Lung (tissue), 12 donors: ENCODE results near the gene TK2. TPM values are rescaled to one million over a fixed set of nuclear protein-coding genes. Genes with fewer than 3 reads are reported as not detected.

Experiments
- ATAC-seq: fragments of 200-7000 bp; cut with Tn5 transposase; one replicate; pipeline ENCODE4 v1.9.1; 2020; ENCODE audit warnings: moderate number of reproducible peaks; ENCODE audit not compliant: insufficient read depth, low FRiP score
- DNase-seq, 3 donors: peaks; one replicate each; pipeline ENCODE4 v3.0.0-alpha.2; 2013 to 2017
- H3K27ac ChIP-seq, 2 donors: one replicate each; pipeline ENCODE4 v1.5.1; 2013; ENCODE audit warnings: mild to moderate bottlenecking in 2 of 2, moderate library complexity in 2 of 2, control low read depth in 1 of 2, inconsistent platforms in 1 of 2, low read depth in 1 of 2, low read length in 1 of 2
- H3K27me3 ChIP-seq, 3 donors: one replicate each; pipeline ENCODE4 v1.5.1; 2013; ENCODE audit warnings: low read length in 2 of 3; ENCODE audit not compliant: control insufficient read depth in 3 of 3, insufficient read depth in 3 of 3
- H3K36me3 ChIP-seq, 4 donors: one replicate each; pipeline ENCODE4 v1.5.1; 2013; ENCODE audit warnings: low read length in 4 of 4, mild to moderate bottlenecking in 1 of 4, moderate library complexity in 1 of 4; ENCODE audit not compliant: control insufficient read depth in 4 of 4, insufficient read depth in 4 of 4
- H3K4me1 ChIP-seq, 5 donors: one replicate each; pipeline ENCODE4 v1.5.1; 2013; ENCODE audit warnings: low read length in 5 of 5, mild to moderate bottlenecking in 2 of 5, moderate library complexity in 1 of 5; ENCODE audit not compliant: control insufficient read depth in 5 of 5, insufficient read depth in 5 of 5
- H3K4me3 ChIP-seq: one replicate; pipeline ENCODE4 v1.5.1; 2013; ENCODE audit warnings: mild to moderate bottlenecking, control low read depth, moderate library complexity
- H3K9ac ChIP-seq, 2 donors: one replicate each; pipeline ENCODE4 v1.5.1; 2013; ENCODE audit warnings: low read length in 2 of 2, control low read depth in 1 of 2; ENCODE audit not compliant: insufficient read depth in 1 of 2
- H3K9me3 ChIP-seq, 4 donors: one replicate each; pipeline ENCODE4 v1.5.1; 2013; ENCODE audit warnings: low read length in 3 of 4, mild to moderate bottlenecking in 1 of 4, moderate library complexity in 1 of 4; ENCODE audit not compliant: control insufficient read depth in 4 of 4, insufficient read depth in 3 of 4
- WGBS, 2 donors: extraction: QIAGEN DNeasy Blood & Tissue Kit; methylation state at CpG; one replicate each; pipeline ENCODE4 v1.1.7; 2013; 5-methylcytosine and 5-hydroxymethylcytosine counted together
- polyA plus RNA-seq, 2 donors: library from polyadenylated mRNA; stranded (reverse); fragments of 200-250 nt; gene quantifications; one replicate each; pipeline ENCODE4 v1.2.1, GENCODE V29; 2013
- total RNA-seq, 2 donors: library from RNA; depleted of rRNA in 1 of 2; stranded (reverse); fragments of >200 nt in 1 of 2; gene quantifications; one replicate each; pipeline ENCODE4 v1.2.1, GENCODE V29; 2014 to 2021
- TF ChIP-seq, protein P1 (sequence below): IDR thresholded peaks from 2 replicates; pipeline ENCODE4 v1.5.1; 2012; ENCODE audit warnings: mild to moderate bottlenecking; ENCODE audit errors: control extremely low read depth, extremely low read depth
- donor health status: control.
- donor health status: control.
- donor health status: Bipolar disorder and iron deficiency.
- donor health status: healthy.
- donor health status: DM: yes; HTN: yes; CAD: no.

Gene TK2
- total and polyA plus RNA-seq, 4 donors, result 13.1 to 37.7 (median 25.0) TPM

DNA sequence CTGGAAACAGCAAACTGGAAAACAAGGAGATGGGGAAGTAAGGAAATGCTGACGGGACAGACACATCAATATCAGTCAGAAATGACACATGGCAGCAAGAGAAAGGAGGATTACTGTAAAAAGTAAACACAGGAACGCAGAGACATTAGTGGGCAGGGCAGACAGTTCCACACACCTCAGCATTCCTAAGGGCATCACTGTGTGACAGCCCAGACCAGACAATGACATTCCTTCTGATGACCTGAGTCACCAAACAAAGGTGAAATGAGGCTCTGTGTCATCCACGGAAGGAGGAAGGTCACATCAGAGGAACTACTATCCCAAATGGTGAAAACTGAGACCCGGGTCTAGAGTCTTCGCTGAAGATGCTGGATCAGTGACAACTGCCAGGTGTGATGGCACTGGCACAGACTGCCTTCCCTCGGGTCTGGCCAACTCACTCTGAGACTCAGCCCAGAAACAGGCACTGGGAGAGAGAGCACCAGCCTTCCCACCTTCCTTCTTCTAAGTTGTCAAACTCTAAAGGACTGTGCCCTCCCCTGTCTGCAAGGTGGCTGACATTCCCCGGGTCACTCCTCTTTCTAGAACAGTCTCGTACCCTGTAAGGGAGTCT is 36.7 kb downstream of the TK2 start:
- H3K27ac ChIP-seq, result peak overlapping the region in 1 of 2 donors; percentile 72
- H3K9ac ChIP-seq, result no peak overlapping the region
- TF ChIP-seq, protein P1, sequence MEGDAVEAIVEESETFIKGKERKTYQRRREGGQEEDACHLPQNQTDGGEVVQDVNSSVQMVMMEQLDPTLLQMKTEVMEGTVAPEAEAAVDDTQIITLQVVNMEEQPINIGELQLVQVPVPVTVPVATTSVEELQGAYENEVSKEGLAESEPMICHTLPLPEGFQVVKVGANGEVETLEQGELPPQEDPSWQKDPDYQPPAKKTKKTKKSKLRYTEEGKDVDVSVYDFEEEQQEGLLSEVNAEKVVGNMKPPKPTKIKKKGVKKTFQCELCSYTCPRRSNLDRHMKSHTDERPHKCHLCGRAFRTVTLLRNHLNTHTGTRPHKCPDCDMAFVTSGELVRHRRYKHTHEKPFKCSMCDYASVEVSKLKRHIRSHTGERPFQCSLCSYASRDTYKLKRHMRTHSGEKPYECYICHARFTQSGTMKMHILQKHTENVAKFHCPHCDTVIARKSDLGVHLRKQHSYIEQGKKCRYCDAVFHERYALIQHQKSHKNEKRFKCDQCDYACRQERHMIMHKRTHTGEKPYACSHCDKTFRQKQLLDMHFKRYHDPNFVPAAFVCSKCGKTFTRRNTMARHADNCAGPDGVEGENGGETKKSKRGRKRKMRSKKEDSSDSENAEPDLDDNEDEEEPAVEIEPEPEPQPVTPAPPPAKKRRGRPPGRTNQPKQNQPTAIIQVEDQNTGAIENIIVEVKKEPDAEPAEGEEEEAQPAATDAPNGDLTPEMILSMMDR, result no peak

DNA sequence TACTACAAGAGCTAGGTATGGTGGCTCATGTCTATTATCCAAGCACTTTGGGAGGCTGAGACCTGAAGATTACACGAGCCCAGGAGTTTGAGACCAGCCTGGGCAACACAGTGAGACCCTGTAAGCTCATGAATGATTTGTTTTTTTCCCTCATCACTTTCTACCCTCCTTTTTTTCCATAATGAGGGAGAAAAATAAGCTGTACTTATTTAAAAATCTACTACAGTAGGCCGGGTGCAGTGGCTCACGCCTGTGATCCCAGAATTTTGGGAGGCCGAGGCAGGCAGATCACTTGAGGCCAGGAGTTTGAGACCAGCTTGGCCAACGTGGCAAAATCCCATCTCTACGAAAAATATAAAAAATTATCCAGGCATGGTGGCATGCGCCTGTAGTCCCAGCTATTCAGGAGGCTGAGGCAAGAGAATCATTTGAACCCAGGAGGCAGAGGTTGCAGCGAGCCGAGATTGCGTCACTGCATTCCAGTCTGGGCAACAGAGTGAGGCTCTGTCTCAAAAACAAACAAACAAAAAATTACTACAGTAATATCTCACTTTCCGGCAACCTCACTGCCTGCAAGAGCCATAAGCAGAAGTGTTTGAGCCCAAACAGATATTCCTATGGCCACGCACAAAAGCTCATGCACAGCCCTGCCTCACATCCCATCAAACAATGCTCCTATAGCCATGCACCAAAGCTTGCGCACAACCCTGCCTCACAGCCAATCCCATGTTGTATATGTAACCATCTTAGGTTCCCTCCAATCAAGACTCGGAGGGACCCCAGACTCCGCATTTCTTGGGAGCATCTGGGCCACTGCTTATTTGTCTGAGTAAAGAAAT is 37.4 kb downstream of the TK2 start:
- H3K9ac ChIP-seq, result no peak overlapping the region
- DNase-seq, result no peak
- peaks cover 14 to 44% (median 24%) of the 10 kb centered on the region in 5 donors for H3K4me1 ChIP-seq

More for the DNA sequence above, 36.7 kb downstream of the TK2 start:
- H3K4me1 ChIP-seq, result peaks cover 19 to 47% (median 26%) of the 10 kb centered on the region in 5 donors
- 76 to 81% methylated on average over 8 of the region's 8 CpGs for WGBS, 2 donors
- H3K4me3 ChIP-seq, result no peak overlapping the region
- no peaks in the 10 kb centered on the region for H3K9me3 ChIP-seq
- H3K27me3 ChIP-seq, result no peaks in the 10 kb centered on the region
- DNase-seq, result no peak
- no peak for ATAC-seq
- H3K36me3 ChIP-seq, result peaks cover 0 to 20% (median 3%) of the 10 kb centered on the region in 4 donors

DNA sequence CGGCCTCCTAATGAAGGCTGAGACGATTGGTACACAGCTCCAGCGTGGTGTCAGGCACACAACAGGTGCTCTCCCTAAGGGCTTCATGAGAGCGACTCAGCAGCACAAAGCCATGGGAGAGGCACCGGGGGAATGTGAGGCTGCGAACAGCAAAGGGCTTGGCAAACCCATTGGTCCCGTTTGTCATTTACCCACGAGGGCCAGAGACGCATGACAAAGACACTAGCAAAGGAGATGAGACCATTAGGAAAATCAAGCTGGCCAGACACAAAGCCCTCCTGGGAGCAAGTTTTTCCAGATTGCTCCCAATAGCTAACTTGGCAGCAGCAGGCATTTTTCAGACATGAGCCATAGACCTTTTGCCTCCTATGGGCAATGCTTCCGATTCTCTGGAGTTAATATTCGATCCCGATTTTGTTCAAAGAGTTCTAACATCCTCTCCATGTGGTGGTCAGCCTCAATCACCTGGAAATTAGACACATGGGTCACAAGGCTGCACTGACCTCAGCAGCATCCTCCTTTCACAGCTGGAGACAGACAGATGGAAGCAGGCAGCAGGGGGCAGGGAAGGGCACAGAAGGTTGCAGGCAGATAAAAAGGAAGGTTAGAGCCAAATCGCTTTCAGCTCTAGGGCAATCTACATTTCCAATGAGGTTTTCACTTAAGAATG is 38.2 kb downstream of the TK2 start:
- ATAC-seq (no peak), DNase-seq (peak in 1 of 3 donors; percentile 13)
- no peak overlapping the region for H3K9ac ChIP-seq
- TF ChIP-seq, protein P1, result no peak
- no peaks in the 10 kb centered on the region for H3K27me3 ChIP-seq
- 65 to 74% methylated on average over 13 of the region's 13 CpGs for WGBS, 2 donors
- H3K27ac ChIP-seq, result peak overlapping the region; percentile 46 to 52
- H3K4me3 ChIP-seq, result no peak overlapping the region
- peaks cover 0 to 11% (median 1%) of the 10 kb centered on the region in 4 donors for H3K36me3 ChIP-seq
- H3K9me3 ChIP-seq, result no peaks in the 10 kb centered on the region
- peaks cover 11 to 45% (median 17%) of the 10 kb centered on the region in 5 donors for H3K4me1 ChIP-seq

More for the DNA sequence above, 37.4 kb downstream of the TK2 start:
- no peak for ATAC-seq
- WGBS, 2 donors, result 84 to 90% methylated on average over 15 of the region's 15 CpGs
- Histone ChIP-seq H3K4me3 (no peak overlapping the region), H3K36me3 (peaks cover 0 to 18% (median 3%) of the 10 kb centered on the region in 4 donors), H3K9me3 (no peaks in the 10 kb centered on the region), H3K27me3 (no peaks in the 10 kb centered on the region), H3K27ac (peak overlapping the region; percentile 52 to 72)
- TF ChIP-seq, protein P1, result no peak
